ENCODE measurements around the gene RGP1. TPM values are rescaled to one million over a fixed set of nuclear protein-coding genes. Genes with fewer than 3 reads are reported as not detected.

Gene RGP1
- total RNA-seq, 1 donor from 2014 or later: 51.4 TPM

- H3K27me3 Mint-ChIP-seq (ENCODE audit: unreplicated experiment): peaks cover 3% of the 10 kb centered on the region
- peaks cover 85% of the 10 kb centered on the region for H3K36me3 Mint-ChIP-seq (ENCODE audit: low read depth, unreplicated experiment)
- no peaks in the 10 kb centered on the region for H3K9me3 Mint-ChIP-seq (ENCODE audit: unreplicated experiment)
- no peak for TF ChIP-seq CTCF (IDR thresholded peaks at IDR 0.05; ENCODE audit: unreplicated experiment)
- DNase-seq (ENCODE audit: low spot score): no peak
- H3K4me1 Mint-ChIP-seq (ENCODE audit: unreplicated experiment): no peaks in the 10 kb centered on the region
- H3K4me3 Mint-ChIP-seq (ENCODE audit: unreplicated experiment): peak overlapping the region; percentile 47
- no peak overlapping the region for H3K27ac Mint-ChIP-seq (ENCODE audit: unreplicated experiment)
Measured at GRCh38 chr9:35710818-35711500, 38.1 kb upstream of the RGP1 start.

GRCh38 chr9:35711501-35712428, 37.3 kb upstream of the RGP1 start:
- TF ChIP-seq CTCF (IDR thresholded peaks at IDR 0.05; ENCODE audit: unreplicated experiment): no peak
- peaks cover 3% of the 10 kb centered on the region for H3K27me3 Mint-ChIP-seq (ENCODE audit: unreplicated experiment)
- no peaks in the 10 kb centered on the region for H3K4me1 Mint-ChIP-seq (ENCODE audit: unreplicated experiment)
- DNase-seq (ENCODE audit: low spot score): no peak
- peak overlapping the region; percentile 12 for H3K4me3 Mint-ChIP-seq (ENCODE audit: unreplicated experiment)
- no peaks in the 10 kb centered on the region for H3K9me3 Mint-ChIP-seq (ENCODE audit: unreplicated experiment)
- H3K27ac Mint-ChIP-seq (ENCODE audit: unreplicated experiment): no peak overlapping the region
- H3K36me3 Mint-ChIP-seq (ENCODE audit: low read depth, unreplicated experiment): peaks cover 85% of the 10 kb centered on the region

GRCh38 chr9:35712762-35713400, 36.2 kb upstream of the RGP1 start:
- no peak overlapping the region for H3K27ac Mint-ChIP-seq (ENCODE audit: unreplicated experiment)
- H3K27me3 Mint-ChIP-seq (ENCODE audit: unreplicated experiment): no peaks in the 10 kb centered on the region
- H3K9me3 Mint-ChIP-seq (ENCODE audit: unreplicated experiment): no peaks in the 10 kb centered on the region
- H3K4me1 Mint-ChIP-seq (ENCODE audit: unreplicated experiment): no peaks in the 10 kb centered on the region
- H3K4me3 Mint-ChIP-seq (ENCODE audit: unreplicated experiment): no peak overlapping the region
- no peak for DNase-seq (ENCODE audit: low spot score)
- H3K36me3 Mint-ChIP-seq (ENCODE audit: low read depth, unreplicated experiment): peaks cover 82% of the 10 kb centered on the region
- no peak for TF ChIP-seq CTCF (IDR thresholded peaks at IDR 0.05; ENCODE audit: unreplicated experiment)

GRCh38 chr9:35713578-35713977, 35.5 kb upstream of the RGP1 start:
- Mint-ChIP-seq H3K9me3 (ENCODE audit: unreplicated experiment) (no peaks in the 10 kb centered on the region), H3K36me3 (ENCODE audit: low read depth, unreplicated experiment) (peaks cover 82% of the 10 kb centered on the region), H3K4me1 (ENCODE audit: unreplicated experiment) (no peaks in the 10 kb centered on the region), H3K27ac (ENCODE audit: unreplicated experiment) (peak overlapping the region; percentile 9), H3K27me3 (ENCODE audit: unreplicated experiment) (peaks cover 2% of the 10 kb centered on the region), H3K4me3 (ENCODE audit: unreplicated experiment) (no peak overlapping the region)
- TF ChIP-seq CTCF (IDR thresholded peaks at IDR 0.05; ENCODE audit: unreplicated experiment): no peak
- no peak for DNase-seq (ENCODE audit: low spot score)
